ENCODE measurements around the gene INSC.
A peak's percentile ranks its signal among the peaks of the same experiment; 100 is the strongest.

INSC gene

DNA sequence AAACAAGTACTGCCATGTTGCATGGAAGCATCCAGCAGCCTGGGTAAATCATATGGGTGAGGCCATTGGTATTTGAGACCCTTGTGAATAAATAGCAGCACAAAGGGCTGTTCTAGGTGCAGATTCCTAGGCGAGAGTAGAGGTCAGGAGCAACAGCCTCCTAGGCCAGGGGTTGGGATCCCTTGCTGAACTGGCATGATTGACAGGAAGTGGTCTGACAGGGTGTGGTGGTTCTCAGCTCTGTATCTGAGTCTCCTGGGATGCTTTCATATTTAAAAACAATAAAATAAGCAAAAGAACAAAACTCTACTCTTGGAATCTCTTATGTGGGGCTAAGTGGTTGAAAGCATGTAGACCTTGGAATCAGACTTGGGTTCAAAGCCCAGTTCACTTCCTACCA, 35.8 kb downstream of the INSC start:
- H3K27ac ChIP-seq: no peak overlapping the region
- in situ Hi-C loops (cut with HindIII; ENCODE audit: low pct_ligation_motif_present, low sequenced_read_pairs): no loop called here
- no peak overlapping the region for H3K4me3 ChIP-seq (ENCODE audit: low read depth, low read length)
- DNase-seq: no peak
- no peaks in the 10 kb centered on the region for H3K36me3 ChIP-seq (replicated peaks)
- H3K27me3 ChIP-seq (replicated peaks): no peaks in the 10 kb centered on the region
- TF ChIP-seq, protein P1, sequence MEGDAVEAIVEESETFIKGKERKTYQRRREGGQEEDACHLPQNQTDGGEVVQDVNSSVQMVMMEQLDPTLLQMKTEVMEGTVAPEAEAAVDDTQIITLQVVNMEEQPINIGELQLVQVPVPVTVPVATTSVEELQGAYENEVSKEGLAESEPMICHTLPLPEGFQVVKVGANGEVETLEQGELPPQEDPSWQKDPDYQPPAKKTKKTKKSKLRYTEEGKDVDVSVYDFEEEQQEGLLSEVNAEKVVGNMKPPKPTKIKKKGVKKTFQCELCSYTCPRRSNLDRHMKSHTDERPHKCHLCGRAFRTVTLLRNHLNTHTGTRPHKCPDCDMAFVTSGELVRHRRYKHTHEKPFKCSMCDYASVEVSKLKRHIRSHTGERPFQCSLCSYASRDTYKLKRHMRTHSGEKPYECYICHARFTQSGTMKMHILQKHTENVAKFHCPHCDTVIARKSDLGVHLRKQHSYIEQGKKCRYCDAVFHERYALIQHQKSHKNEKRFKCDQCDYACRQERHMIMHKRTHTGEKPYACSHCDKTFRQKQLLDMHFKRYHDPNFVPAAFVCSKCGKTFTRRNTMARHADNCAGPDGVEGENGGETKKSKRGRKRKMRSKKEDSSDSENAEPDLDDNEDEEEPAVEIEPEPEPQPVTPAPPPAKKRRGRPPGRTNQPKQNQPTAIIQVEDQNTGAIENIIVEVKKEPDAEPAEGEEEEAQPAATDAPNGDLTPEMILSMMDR (IDR thresholded peaks at IDR 0.05; ENCODE audit: low read depth, low read length, missing control alignments): no peak

DNA sequence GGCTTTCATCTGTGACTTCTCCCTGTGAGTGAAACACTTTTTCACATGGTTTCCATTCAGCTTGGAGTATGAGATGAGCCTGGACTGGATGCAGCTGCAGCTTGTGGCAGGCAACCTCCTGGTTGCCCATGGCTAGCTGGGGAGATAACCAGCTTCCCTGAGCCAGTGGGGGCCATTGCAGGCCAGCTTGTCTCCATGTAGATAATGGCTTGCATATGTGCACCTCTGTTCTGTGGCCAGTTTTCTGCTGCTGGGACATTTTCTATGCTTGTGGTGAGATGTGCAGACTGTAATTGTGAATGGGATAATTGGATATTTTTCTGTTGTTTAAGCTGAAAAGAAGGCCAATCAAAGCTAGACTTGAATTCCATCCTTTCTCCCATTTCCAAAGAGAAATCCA, 38.5 kb downstream of the INSC start:
- in situ Hi-C loops (cut with HindIII; ENCODE audit: low pct_ligation_motif_present, low sequenced_read_pairs): no loop called here
- H3K27ac ChIP-seq: no peak overlapping the region
- TF ChIP-seq, protein P1 (IDR thresholded peaks at IDR 0.05; ENCODE audit: low read depth, low read length, missing control alignments): no peak
- H3K36me3 ChIP-seq (replicated peaks): no peaks in the 10 kb centered on the region
- no peak for DNase-seq
- no peaks in the 10 kb centered on the region for H3K27me3 ChIP-seq (replicated peaks)
- no peak overlapping the region for H3K4me3 ChIP-seq (ENCODE audit: low read depth, low read length)

DNA sequence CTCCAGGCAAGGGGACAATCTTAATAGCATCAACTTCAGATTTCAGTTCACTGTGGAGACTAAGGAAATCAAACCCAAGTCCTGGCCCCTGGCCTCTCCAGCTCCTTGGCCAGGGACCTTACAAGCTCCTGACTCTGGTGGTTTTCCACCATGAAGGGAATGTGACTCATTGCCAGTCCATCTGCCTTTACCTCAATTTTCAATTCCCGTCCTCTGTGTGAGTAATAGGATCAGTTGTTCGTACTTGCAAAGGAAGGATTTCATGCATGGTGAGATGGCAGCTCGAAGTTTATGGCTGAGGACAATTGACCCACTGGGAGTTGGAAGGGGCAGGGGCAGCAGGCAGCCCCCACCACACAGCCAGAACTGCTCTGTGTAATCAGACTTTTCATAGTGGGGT, 42.5 kb downstream of the INSC start:
- Histone ChIP-seq H3K27me3 (replicated peaks) (no peaks in the 10 kb centered on the region), H3K36me3 (replicated peaks) (no peaks in the 10 kb centered on the region), H3K4me3 (ENCODE audit: low read depth, low read length) (no peak overlapping the region), H3K27ac (no peak overlapping the region)
- TF ChIP-seq, protein P1 (IDR thresholded peaks at IDR 0.05; ENCODE audit: low read depth, low read length, missing control alignments): no peak
- peak; percentile 76 for DNase-seq
- in situ Hi-C loops (cut with HindIII; ENCODE audit: low pct_ligation_motif_present, low sequenced_read_pairs): no loop called here

DNA sequence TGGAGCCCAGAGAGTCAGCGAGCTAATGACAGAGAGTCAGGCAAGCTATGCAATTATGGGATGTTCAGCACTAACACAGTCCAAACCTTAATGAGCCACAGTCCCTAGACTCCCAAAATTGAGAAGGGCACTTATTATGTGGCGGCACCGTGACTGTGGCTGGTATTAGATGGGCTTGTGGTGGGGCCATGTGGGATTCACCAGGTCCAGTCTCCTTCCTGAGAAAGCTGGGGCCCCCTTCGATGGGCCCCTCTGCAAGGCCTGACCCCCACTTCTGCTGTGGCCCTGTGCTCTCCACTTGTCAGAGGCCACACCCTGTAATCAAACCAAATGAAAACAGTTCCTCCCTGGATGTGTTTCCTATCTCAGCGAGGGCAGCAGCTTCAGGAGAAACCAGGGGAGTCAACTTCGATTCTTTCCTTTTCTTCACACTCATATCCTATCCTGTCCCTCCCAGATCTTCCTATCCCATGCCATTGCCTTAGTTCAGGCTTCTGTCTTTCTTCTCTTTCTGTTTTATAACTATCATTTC, 42.9 kb downstream of the INSC start:
- Histone ChIP-seq H3K36me3 (replicated peaks) (no peaks in the 10 kb centered on the region), H3K27me3 (replicated peaks) (no peaks in the 10 kb centered on the region), H3K27ac (no peak overlapping the region), H3K4me3 (ENCODE audit: low read depth, low read length) (no peak overlapping the region)
- TF ChIP-seq, protein P1 (IDR thresholded peaks at IDR 0.05; ENCODE audit: low read depth, low read length, missing control alignments): no peak
- DNase-seq: no peak
- in situ Hi-C loops (cut with HindIII; ENCODE audit: low pct_ligation_motif_present, low sequenced_read_pairs): no loop called here

DNA sequence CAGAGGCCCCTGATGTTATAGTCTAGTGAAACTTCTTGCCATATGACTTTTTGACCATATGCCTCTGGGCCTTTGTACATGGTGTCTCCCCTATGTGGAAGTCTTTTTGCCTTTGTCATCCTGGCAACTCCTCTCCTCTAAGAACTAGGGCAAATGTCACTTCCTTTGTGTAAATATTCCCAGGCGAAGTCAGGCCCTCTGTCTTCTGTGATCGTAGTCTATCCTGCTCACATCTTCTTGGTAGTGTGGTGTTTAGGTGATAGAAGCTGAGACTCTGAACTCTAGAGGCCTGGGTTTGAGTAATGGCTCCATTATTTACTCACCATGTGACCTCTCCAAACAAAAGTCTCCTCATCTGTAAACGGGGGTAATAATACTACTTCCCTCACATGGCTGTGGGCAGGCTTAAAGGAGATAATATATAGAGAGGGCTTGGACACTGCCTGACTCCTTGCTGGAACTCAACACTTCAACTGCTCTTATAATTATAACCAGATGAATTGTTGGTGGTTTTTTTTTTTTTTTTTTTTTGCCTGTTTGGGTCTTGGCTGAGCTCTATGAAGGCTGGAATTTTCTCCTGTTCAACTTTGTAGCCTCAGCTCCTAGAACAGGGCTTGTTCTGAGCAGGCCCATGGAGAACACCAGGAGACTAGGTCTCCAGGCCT, 43.8 kb downstream of the INSC start:
- DNase-seq: peak; percentile 11
- in situ Hi-C loops (cut with HindIII; ENCODE audit: low pct_ligation_motif_present, low sequenced_read_pairs): no loop called here
- Histone ChIP-seq H3K27ac (no peak overlapping the region), H3K27me3 (replicated peaks) (no peaks in the 10 kb centered on the region), H3K4me3 (ENCODE audit: low read depth, low read length) (no peak overlapping the region), H3K36me3 (replicated peaks) (no peaks in the 10 kb centered on the region)
- TF ChIP-seq, protein P1 (IDR thresholded peaks at IDR 0.05; ENCODE audit: low read depth, low read length, missing control alignments): no peak

DNA sequence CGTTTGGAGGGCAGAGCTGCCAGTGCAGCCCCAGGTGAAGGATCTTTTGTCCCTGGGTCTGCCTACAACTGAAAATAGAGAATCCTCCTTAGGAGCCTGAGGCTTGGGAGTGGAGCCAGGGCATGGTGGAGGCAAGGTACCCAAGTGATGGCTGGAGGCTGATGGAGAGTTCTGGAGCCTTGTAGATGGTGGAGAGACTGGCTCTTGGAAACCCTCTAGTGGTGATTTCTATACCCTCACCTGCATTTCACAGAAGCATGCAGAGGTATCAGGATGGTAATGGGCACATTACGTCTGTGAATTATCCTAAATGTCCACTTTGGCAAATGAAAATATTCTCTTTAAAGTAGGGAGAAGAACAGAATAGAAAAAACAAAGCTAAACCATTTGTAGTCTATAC, 44.4 kb downstream of the INSC start:
- no peaks in the 10 kb centered on the region for H3K36me3 ChIP-seq (replicated peaks)

More for the DNA sequence above, 44.4 kb downstream of the INSC start:
- Histone ChIP-seq H3K27me3 (replicated peaks) (no peaks in the 10 kb centered on the region), H3K4me3 (ENCODE audit: low read depth, low read length) (no peak overlapping the region), H3K27ac (no peak overlapping the region)
- in situ Hi-C loops (cut with HindIII; ENCODE audit: low pct_ligation_motif_present, low sequenced_read_pairs): no loop called here
- TF ChIP-seq, protein P1 (IDR thresholded peaks at IDR 0.05; ENCODE audit: low read depth, low read length, missing control alignments): peak; percentile 81
- peak; percentile 47 for DNase-seq
